ENCODE measurements around the gene FAT2.
"Not testable (repeated sequence)": the region's sequence is repeated elsewhere in the genome, so short reads cannot be mapped to it uniquely, and the experiment has no call there.

Gene FAT2

GRCh38 chr5:151581347-151581746 is 9.8 kb downstream of the FAT2 start:
- DNase-seq, result no peak

- DNase-seq, result no peak
These were observed 10.3 kb downstream of the FAT2 start for GRCh38 chr5:151580858-151581257.

GRCh38 chr5:151580239-151580638 is 10.9 kb downstream of the FAT2 start:
- no peak for DNase-seq

- DNase-seq, result not testable (repeated sequence)
These were observed 12.0 kb downstream of the FAT2 start for GRCh38 chr5:151579146-151579545.

- no peak for DNase-seq
These were observed 12.7 kb downstream of the FAT2 start for GRCh38 chr5:151578326-151579025.

- DNase-seq, result no peak
These were observed 13.6 kb downstream of the FAT2 start for GRCh38 chr5:151577566-151577965.

- DNase-seq, result no peak
These were observed 16.6 kb downstream of the FAT2 start for GRCh38 chr5:151574444-151574996.

GRCh38 chr5:151572657-151573368 is 18.3 kb downstream of the FAT2 start:
- DNase-seq, result no peak

- DNase-seq, result no peak
These were observed 19.6 kb downstream of the FAT2 start for GRCh38 chr5:151571270-151572173.

- no peak for DNase-seq
These were observed 20.4 kb downstream of the FAT2 start for GRCh38 chr5:151570512-151571269.

- DNase-seq, result no peak
These were observed 21.1 kb downstream of the FAT2 start for GRCh38 chr5:151570058-151570457.

- DNase-seq, result no peak
These were observed 21.7 kb downstream of the FAT2 start for GRCh38 chr5:151569132-151570046.

- DNase-seq, result no peak
These were observed 23.1 kb downstream of the FAT2 start for GRCh38 chr5:151568036-151568435.

- no peak for DNase-seq
These were observed 25.2 kb downstream of the FAT2 start for GRCh38 chr5:151565971-151566370.

GRCh38 chr5:151562019-151562707 is 29.0 kb downstream of the FAT2 start:
- no peak for DNase-seq

GRCh38 chr5:151557951-151558350 is 33.2 kb downstream of the FAT2 start:
- DNase-seq, result no peak

GRCh38 chr5:151557466-151557865 is 33.7 kb downstream of the FAT2 start:
- no peak for DNase-seq

GRCh38 chr5:151556806-151557205 is 34.3 kb downstream of the FAT2 start:
- no peak for DNase-seq

GRCh38 chr5:151555760-151556576 is 35.2 kb downstream of the FAT2 start:
- no peak for DNase-seq

GRCh38 chr5:151553695-151554094 is 37.4 kb downstream of the FAT2 start:
- no peak for DNase-seq

All from NCI-H526 treated with DMSO at 0.1 percent for 48 hours (cell line).